Measurements from ENCODE around the gene DNAJC18.

The DNAJC18 gene

GRCh38 chr5:139456776-139457175, 17.5 kb upstream of the DNAJC18 start:
- DNase-seq (ENCODE audit: low read depth): no peak
- H3K4me3 ChIP-seq (ENCODE audit: low read depth, low read length): no peak overlapping the region
- TF ChIP-seq MAX (IDR thresholded peaks at IDR 0.05; ENCODE audit: low read depth, low read length) (no peak), POLR2A (IDR thresholded peaks at IDR 0.05; ENCODE audit: extremely low read depth, insufficient read length) (no peak), MYC (IDR thresholded peaks at IDR 0.05; ENCODE audit: low read depth, low read length) (no peak), CTCF (IDR thresholded peaks at IDR 0.05; ENCODE audit: low read depth, low read length) (no peak)

- TF ChIP-seq MYC (IDR thresholded peaks at IDR 0.05; ENCODE audit: low read depth, low read length) (no peak), POLR2A (IDR thresholded peaks at IDR 0.05; ENCODE audit: extremely low read depth, insufficient read length) (no peak), CTCF (IDR thresholded peaks at IDR 0.05; ENCODE audit: low read depth, low read length) (no peak), MAX (IDR thresholded peaks at IDR 0.05; ENCODE audit: low read depth, low read length) (no peak)
- no peak for DNase-seq (ENCODE audit: low read depth)
- no peak overlapping the region for H3K4me3 ChIP-seq (ENCODE audit: low read depth, low read length)
Observed at GRCh38 chr5:139454568-139455290, 15.4 kb upstream of the DNAJC18 start.

GRCh38 chr5:139453683-139454567, 14.6 kb upstream of the DNAJC18 start:
- TF ChIP-seq CTCF (IDR thresholded peaks at IDR 0.05; ENCODE audit: low read depth, low read length): no peak
- H3K4me3 ChIP-seq (ENCODE audit: low read depth, low read length): no peak overlapping the region
- no peak for DNase-seq (ENCODE audit: low read depth)

GRCh38 chr5:139451878-139452660, 12.7 kb upstream of the DNAJC18 start:
- H3K4me3 ChIP-seq (ENCODE audit: low read depth, low read length): no peak overlapping the region
- DNase-seq (ENCODE audit: low read depth): no peak
- no peak for TF ChIP-seq POLR2A (IDR thresholded peaks at IDR 0.05; ENCODE audit: extremely low read depth, insufficient read length)
- no peak for TF ChIP-seq MYC (IDR thresholded peaks at IDR 0.05; ENCODE audit: low read depth, low read length)
- no peak for TF ChIP-seq CTCF (IDR thresholded peaks at IDR 0.05; ENCODE audit: low read depth, low read length)
- TF ChIP-seq MAX (IDR thresholded peaks at IDR 0.05; ENCODE audit: low read depth, low read length): no peak

GRCh38 chr5:139451176-139451575, 11.9 kb upstream of the DNAJC18 start:
- no peak for TF ChIP-seq MYC (IDR thresholded peaks at IDR 0.05; ENCODE audit: low read depth, low read length)
- no peak for TF ChIP-seq CTCF (IDR thresholded peaks at IDR 0.05; ENCODE audit: low read depth, low read length)
- TF ChIP-seq MAX (IDR thresholded peaks at IDR 0.05; ENCODE audit: low read depth, low read length): no peak
- TF ChIP-seq POLR2A (IDR thresholded peaks at IDR 0.05; ENCODE audit: extremely low read depth, insufficient read length): no peak
- H3K4me3 ChIP-seq (ENCODE audit: low read depth, low read length): no peak overlapping the region
- DNase-seq (ENCODE audit: low read depth): no peak
